ENCODE data around the gene SERPINB2.

The SERPINB2 gene

GRCh38 chr18:63882333-63883141 lies 5.0 kb upstream of the SERPINB2 start:
- in situ Hi-C loops (cut with MboI; ENCODE audit: low sequenced_read_pairs): loop anchor here (25.0 kb wide), 1 partner anchor 105 kb away; no protein-coding TSS in a partner anchor

- in situ Hi-C loops (cut with MboI; ENCODE audit: low sequenced_read_pairs): loop anchor here (25.0 kb wide), 1 partner anchor 104 kb away; no protein-coding TSS in a partner anchor
Measured at GRCh38 chr18:63883617-63884016, 3.9 kb upstream of the SERPINB2 start.

GRCh38 chr18:63888470-63889190 lies 1.1 kb downstream of the SERPINB2 start:
- in situ Hi-C loops (cut with MboI; ENCODE audit: low sequenced_read_pairs): loop anchor here (25.0 kb wide), 1 partner anchor 99 kb away; no protein-coding TSS in a partner anchor

- in situ Hi-C loops (cut with MboI; ENCODE audit: low sequenced_read_pairs): loop anchor here (25.0 kb wide), 1 partner anchor 98 kb away; no protein-coding TSS in a partner anchor
Measured at GRCh38 chr18:63889626-63890025, 2.1 kb downstream of the SERPINB2 start.

DNA sequence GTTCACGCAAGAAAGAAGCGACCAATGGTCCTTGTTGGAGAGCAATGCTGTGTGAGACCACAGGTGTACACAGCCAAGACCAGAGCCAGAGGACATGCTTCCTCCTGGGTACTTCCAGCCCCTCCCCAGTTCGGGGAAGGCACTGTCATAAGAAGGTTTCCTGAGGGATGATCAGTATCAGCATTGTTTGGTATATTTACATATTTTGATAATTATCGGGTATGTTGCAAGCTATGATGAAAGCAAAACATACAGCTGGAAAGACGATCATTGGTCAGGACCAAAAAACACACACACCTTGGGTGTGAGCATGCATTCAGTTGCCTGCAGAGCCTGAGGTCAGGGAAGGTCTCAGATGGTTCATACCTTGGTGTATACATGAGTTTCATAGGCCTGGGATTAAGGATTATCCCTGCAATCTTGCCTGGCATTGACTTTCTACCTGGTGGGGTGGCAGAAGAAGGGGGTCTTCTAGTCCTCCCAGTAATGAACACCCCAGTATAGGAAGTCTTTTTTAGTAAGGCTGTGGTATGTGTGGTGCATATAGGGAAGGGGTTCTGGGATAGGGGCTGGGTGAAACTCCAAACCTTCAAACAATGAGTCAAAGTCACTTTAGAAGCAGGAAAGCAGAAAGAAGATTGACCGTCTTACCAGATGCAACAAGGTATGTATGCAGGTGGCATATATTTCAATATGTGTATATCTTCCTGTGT lies 2.9 kb downstream of the SERPINB2 start:
- in situ Hi-C loops (cut with MboI; ENCODE audit: low sequenced_read_pairs): loop anchor here (25.0 kb wide), 1 partner anchor 97 kb away; no protein-coding TSS in a partner anchor

DNA sequence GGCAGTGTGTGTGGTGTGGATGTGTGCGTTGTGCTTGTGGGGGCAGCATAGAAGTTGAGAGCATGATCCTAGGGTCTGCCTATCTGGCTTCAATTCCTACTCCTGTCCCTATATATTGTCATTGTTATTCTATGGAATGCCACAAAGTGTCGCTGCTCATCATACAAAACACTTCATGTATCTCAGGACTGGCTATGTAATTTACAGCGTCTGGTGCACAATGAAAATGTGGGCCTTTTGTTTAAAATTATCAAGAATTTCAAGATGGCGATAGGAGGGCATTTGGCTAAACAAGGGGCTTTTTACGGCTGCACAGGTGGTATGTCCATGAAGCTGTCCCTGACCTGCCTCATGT lies 3.4 kb downstream of the SERPINB2 start:
- in situ Hi-C loops (cut with MboI; ENCODE audit: low sequenced_read_pairs): loop anchor here (25.0 kb wide), 1 partner anchor 96 kb away; no protein-coding TSS in a partner anchor

- in situ Hi-C loops (cut with MboI; ENCODE audit: low sequenced_read_pairs): loop anchor here (25.0 kb wide), 1 partner anchor 95 kb away; no protein-coding TSS in a partner anchor
Measured at GRCh38 chr18:63892566-63892965, 5.1 kb downstream of the SERPINB2 start.

DNA sequence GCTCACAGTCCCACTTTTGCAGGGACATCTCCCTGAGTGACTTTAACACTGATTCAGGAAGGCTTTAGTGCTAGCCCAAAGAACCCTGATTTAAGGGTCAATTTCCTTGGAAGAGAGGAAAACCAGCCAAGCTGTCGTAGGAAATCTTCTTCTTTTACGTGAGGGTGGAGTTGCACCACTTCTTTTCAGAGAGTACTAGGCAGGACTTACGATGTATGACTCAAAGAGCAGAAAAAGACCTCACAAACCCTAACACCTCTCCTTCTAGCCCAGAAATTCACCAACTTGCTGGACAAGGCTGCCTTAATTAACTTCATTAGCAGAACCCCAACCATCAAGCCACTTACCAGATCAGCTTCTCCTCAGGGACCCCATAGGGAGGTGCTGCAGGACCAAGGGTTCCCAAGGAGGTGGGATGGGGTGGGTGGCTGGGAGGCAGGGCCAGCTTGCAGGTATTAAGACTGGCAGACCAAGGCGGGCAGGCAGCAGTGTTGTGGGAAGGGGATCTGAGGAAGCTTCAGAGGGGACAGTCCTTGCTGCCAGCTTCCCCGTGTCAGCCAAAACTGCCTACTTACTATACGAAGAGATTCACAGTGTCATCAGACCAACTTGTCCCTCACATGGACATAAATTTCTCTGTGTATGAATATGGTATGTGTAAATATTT lies 6.7 kb downstream of the SERPINB2 start:
- in situ Hi-C loops (cut with MboI; ENCODE audit: low sequenced_read_pairs): loop anchor here (25.0 kb wide), 1 partner anchor 93 kb away; no protein-coding TSS in a partner anchor

DNA sequence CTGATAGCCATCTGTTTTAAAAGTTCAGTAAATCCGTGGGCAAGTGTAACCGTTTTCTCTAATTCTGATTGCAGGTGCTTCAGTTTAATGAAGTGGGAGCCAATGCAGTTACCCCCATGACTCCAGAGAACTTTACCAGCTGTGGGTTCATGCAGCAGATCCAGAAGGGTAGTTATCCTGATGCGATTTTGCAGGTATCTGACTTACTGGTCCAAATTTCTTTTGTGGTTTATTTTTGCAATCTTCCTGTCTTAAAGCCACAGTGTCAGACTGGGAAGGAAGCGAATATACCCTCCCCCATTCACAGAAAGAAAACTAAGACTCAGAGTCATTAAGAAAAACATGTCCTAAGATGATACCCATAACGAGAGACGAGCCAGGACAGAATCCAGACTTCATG lies 7.7 kb downstream of the SERPINB2 start:
- in situ Hi-C loops (cut with MboI; ENCODE audit: low sequenced_read_pairs): loop anchor here (25.0 kb wide), 1 partner anchor 92 kb away; no protein-coding TSS in a partner anchor

DNA sequence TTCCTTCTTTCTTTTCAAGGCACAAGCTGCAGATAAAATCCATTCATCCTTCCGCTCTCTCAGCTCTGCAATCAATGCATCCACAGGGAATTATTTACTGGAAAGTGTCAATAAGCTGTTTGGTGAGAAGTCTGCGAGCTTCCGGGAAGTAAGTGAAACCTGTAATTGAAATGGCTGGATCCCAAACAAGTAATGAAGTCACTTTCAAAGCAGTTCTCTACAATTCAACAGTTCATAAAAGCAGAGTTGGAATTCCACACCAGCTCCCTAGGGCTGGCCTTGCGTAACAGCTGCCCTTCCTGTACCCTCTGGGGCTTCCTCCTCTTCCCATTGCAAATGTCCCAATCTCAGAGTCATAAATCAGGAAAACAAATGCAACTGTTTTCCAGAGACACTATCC lies 9.6 kb downstream of the SERPINB2 start:
- in situ Hi-C loops (cut with MboI; ENCODE audit: low sequenced_read_pairs): loop anchor here (25.0 kb wide), 1 partner anchor 90 kb away; no protein-coding TSS in a partner anchor

DNA sequence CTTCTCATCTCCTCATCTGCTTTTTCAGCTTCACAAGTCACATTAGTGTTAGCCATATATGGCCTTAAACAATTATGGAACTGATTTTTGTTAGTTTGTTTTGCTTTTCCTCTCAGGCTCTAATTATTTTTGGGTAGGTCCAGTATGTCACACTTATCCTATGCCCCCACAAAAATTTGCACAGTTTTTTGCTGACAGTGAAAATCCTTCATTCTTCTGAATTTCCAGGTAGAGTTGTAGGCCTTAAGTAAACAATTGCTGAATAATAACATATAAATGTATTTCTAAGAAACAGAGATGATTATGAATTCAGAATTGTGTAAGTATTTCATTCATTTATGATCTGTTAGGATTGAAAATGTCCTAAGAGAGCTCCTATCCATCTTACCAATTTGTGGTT lies 11.7 kb downstream of the SERPINB2 start:
- in situ Hi-C loops (cut with MboI; ENCODE audit: low sequenced_read_pairs): loop anchor here (25.0 kb wide), 1 partner anchor 88 kb away; no protein-coding TSS in a partner anchor

GRCh38 chr18:63903851-63904570 lies 16.5 kb downstream of the SERPINB2 start:
- in situ Hi-C loops (cut with MboI; ENCODE audit: low sequenced_read_pairs): no loop called here

DNA sequence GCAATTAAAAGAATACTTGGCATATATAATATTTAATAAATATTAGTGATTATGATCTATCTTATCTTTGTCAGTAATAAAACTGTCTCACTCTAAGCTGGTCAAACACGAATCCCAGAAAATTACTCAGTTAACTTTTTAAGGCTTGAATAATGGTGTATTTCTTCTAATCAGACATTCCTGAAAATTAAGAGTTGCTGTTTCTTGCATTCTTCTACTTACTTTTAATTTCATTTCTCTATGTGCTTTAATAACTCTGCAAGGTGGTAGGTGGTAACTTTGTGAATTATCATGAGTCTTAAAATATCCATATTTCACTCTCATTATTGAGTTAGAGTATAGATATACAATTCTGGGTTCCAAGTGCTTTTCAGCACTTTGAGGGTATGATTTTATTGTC lies 17.2 kb downstream of the SERPINB2 start:
- in situ Hi-C loops (cut with MboI; ENCODE audit: low sequenced_read_pairs): no loop called here

DNA sequence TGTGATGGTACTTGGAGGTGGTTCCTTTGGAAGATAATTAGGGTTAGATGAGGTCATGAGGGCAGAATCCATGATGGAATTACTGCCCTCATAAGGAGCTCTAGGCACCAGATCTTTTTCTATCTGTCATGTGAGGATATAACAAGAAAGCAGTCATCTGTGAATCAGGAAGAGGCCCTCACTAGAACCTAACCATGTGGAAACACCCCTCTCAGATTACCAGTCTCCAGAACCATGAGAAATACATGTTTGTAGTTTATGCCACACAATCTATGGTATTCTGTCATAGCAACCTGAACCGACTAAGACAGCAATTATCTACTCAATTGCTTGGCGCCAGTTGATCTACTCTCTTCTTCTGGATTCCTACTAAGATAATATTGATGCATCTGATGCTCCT lies 17.9 kb downstream of the SERPINB2 start:
- in situ Hi-C loops (cut with MboI; ENCODE audit: low sequenced_read_pairs): no loop called here

DNA sequence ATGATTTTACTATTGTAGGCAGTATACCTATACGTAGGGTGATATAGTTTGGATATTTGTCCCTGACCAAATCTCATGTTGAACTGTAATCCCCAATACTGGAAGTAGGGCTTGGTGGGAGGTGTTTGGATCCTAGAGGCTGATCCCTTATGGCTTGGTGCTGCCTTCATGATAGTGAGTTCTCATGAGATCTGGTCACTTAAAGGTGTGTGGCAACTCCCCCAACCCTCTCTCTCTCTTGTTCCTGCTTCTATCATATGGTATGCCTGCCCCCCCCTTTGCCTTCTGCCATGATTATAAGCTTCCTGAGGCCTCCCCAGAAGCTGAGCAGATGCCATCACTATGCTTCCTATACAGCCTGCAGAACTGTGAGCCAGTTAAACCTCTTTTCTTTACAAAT lies 18.6 kb downstream of the SERPINB2 start:
- in situ Hi-C loops (cut with MboI; ENCODE audit: low sequenced_read_pairs): no loop called here

DNA sequence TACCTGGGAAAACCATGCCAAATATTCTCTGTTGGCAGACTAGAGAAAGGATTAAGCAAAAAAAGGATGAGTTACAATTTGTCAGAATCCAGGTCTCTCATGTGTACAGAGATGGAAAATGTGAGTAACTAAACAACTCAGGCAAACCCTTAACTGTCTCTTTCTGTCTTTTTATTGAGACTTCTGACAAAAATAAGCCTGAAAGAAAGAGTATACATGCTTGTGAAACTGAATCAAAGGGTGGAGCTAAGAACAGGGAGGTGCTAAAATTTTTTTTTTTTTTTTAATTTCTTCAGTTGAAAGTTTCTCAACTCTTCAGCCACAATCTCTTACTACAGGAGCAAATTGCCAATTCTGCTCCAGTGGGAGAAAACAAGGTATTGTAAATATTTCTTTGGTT lies 20.2 kb downstream of the SERPINB2 start, which contains the start of gene SERPINB10:
SERPINB10 (plus strand) TSS at position 295 of the 400 bp plus-strand sequence. CDS start 7,553 bp downstream, outside the sequence.
- in situ Hi-C loops (cut with MboI; ENCODE audit: low sequenced_read_pairs): no loop called here

GRCh38 chr18:63908858-63909257 lies 21.4 kb downstream of the SERPINB2 start:
- in situ Hi-C loops (cut with MboI; ENCODE audit: low sequenced_read_pairs): no loop called here

DNA sequence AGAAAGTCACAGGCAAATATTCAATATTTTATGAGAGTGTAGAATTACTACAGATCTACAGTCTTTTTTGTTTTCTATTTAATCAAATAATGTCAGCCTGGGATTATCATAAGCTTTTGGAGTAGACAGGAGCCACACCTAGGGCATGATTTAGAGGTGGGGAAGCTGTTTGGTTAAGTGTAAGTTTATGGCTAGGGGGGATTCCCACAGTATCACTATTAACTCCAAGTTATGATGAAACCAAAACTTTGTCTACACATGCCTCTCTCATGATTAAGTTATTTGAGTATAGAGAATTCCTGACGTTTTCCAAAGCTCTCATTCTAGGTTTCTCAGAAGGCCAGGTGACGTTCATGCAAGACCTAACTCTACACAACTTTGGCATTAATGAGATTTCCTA lies 22.4 kb downstream of the SERPINB2 start:
- in situ Hi-C loops (cut with MboI; ENCODE audit: low sequenced_read_pairs): no loop called here

- in situ Hi-C loops (cut with MboI; ENCODE audit: low sequenced_read_pairs): no loop called here
Measured at GRCh38 chr18:63917817-63918216, 30.3 kb downstream of the SERPINB2 start.

GRCh38 chr18:63922049-63922448 lies 34.5 kb downstream of the SERPINB2 start:
- in situ Hi-C loops (cut with MboI; ENCODE audit: low sequenced_read_pairs): no loop called here

Measured in HL-60/S4 (cell line).